HK-2 (cell line): ENCODE results near the gene GNL3L.
A peak's percentile ranks its signal among the peaks of the same experiment; 100 is the strongest.
"Not testable (repeated sequence)": the region's sequence is repeated elsewhere in the genome, so short reads cannot be mapped to it uniquely, and the experiment has no call there.

Experiments used
- DNase-seq: peaks from one replicate; pipeline ENCODE4 v3.0.0-alpha.2; 2018; ENCODE audit not compliant: unreplicated experiment

GNL3L gene, protein sequence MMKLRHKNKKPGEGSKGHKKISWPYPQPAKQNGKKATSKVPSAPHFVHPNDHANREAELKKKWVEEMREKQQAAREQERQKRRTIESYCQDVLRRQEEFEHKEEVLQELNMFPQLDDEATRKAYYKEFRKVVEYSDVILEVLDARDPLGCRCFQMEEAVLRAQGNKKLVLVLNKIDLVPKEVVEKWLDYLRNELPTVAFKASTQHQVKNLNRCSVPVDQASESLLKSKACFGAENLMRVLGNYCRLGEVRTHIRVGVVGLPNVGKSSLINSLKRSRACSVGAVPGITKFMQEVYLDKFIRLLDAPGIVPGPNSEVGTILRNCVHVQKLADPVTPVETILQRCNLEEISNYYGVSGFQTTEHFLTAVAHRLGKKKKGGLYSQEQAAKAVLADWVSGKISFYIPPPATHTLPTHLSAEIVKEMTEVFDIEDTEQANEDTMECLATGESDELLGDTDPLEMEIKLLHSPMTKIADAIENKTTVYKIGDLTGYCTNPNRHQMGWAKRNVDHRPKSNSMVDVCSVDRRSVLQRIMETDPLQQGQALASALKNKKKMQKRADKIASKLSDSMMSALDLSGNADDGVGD

DNA sequence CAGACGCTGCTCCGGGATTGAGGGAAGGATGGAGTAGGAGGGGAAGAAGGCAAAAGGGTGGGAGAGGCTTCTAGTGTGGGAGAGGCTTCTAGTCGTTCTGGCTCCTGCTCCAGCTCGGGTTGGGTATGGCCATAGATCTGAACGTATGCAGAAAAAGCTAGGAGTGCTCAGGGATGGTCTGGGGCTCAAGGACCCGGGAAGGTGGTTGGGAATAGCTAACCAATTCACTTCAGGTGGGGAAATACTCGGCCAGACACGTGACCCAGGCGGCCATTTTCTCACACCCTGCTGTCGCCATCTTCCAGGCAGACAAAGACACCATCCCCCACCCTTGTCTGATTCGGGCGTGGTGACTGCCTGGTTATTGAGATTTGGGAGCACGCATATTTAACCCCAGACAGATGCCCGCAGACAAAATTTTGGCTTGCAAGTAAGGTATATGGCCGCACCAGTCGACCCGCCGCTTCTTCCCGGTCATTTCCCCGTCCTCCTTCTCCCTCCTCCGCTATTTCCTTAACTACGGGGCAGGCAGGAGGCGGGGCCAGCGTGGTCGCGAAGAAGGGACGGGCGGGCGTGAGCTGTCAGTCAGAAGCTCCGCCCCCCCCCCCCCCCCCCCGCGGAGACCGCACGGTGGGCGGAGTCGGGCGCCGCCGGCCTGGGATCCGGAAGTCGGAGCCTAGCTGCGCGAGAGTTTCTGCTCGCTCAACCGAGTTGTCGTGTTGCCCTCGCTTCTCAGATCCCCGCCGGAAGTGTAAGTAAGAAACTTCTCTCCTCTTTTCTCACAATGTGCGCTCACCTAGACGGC is at the start of gene GNL3L:
Gene GNL3L, plus strand, starts transcription at position 668 of the 805 bp plus-strand sequence. CDS start 2,348 bp downstream, outside the sequence.
- peak; percentile 94 for DNase-seq

DNA sequence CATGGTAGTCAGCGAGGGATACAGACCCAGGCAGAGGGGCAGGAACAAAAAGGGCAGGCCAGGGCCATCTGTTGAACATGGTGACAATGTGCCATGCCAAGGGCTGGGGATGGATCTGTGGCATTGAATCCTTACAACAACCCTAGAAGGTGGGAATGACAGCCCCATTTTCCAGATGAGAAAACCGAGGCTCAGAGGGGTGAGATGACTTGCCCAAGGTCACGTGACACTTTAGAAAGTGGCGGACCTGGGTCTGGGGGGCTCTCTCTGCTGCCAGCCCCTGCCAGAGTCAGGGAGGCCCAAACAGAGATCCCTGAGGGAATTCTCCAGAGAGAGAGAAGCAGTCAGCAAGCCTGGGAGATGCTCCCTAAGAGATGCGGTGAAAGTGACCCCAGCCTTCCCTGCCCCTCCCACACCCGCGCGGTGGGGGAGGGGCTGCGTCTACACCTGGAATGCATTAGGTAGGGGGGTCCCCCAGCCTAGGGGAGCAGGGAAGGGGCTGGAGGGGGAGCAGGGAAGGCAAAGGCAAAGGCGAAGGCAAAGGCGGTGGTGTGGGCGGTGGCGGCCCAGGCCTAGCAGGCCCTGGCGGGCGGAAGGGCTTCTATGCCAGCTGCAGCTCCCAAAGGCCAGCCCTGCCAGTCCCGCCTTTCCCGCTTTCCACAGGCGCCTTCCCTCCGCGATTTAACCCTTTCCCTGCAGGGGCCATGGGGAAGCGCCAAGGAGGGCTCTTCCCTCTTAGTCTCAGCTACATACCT is 47.0 kb upstream of the GNL3L start:
- no peak for DNase-seq

DNA sequence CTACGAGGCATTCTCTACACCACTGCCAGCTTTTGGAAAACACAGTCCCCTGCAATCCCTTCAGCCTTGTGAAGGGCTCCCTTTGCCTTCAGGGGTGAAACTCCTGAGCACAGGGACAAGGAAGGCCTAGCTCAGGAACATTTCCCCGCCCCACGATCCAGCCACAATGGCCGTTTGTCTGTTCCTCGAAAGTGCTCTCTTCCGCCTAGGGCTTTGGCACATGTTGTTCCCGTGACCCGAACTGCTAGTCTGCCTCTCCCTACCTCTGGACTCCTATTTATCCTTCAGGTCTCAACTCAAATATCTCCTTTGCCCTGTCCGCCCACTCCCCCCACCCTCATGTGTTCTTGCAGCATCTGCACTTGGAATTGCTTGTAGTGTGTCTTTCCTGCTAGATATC is 46.1 kb upstream of the GNL3L start:
- no peak for DNase-seq

DNA sequence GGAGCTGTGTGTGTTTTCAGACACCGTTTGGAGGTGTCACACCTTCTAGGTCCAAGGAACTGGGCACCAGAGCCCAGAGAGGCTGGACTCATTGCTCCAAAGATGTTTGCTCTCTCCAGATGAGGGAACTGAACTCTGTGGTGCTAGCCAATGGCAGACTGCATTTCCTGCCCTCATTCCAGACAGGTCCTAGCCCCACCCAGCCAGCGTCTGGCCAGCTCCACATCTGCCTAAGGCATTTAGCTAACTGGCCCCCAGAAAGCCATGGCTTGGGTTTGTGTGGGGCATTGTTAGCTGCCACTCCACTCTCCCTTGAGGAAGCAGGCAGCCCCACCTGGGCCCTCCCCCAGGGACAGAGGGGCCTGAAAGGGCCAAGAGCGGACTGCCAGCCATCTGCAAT is 45.4 kb upstream of the GNL3L start:
- DNase-seq, result no peak

DNA sequence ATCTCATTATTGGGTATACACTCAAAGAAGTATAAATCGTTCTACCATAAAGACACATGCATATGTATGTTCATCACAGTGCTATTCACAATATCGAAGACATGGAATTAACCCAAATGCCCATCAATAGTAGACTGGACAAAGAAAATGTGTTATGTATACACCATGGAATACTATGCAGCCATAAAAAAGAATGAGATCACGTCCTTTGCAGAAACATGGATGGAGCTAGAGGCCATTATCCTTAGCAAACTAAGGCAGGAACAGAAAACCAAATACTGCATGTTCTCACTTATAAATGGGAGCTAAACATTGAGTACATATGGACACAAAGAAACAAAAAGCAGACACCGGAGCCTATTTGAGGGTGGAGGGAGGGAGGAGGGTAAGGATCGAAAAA is 40.2 kb upstream of the GNL3L start:
- DNase-seq, result not testable (repeated sequence)

DNA sequence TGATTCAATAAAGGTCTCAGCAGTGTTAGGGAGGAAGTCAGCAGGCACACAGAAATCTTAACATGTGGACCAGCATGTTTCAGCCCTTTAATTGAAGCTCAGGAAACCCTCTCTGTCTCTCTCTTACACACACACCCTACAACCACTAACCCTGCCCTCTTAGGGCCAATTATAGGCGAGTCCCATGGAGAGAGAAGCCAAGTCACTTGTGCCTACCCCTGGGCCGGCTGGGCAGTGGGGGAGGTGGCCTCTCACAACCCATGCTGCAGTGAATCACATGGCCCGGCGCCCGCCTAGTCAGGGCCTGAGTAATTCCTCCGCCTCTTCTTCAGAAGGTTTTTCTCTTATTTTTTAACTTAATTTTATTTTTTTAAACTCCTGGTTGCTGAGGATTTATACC is 37.7 kb upstream of the GNL3L start:
- DNase-seq, result peak; percentile 63

DNA sequence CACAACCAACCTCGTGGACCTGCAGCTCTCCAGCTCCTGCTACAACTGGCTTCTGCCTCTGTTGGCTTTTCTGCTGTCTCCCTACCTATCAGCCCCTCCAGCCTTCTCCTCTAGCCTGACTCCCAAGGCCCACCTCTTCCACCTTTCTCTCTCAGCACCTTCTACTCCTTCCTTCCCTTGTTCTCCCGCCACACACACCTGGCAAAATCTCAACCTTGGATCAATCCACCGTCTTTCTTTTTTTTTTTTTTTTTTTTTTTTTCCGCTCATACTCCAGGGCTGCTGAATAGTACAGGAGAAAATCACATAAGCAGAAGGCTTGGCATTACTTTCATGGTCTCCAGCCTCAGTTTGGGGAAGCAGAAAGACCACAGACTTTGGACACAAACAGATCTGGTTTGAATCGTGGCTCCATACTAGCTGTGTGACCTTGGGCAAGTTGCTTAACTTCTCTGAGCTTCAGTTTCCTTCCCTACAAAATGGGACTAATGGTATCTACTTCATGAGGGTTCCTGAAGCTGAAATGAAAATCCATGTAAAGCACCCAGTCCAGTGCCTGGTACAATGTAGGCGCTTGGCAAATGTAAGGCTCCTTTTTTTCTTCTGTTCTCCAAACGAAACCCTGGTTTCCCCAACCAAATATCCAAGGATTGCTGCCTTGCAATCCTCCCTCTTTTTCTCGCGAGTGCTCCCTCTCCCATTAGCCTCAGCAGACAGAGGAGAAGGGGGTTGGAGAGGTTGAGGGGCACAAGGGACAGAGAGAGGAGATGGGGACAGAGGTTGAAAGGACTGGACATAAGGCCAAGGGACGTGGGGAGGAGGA is 35.6 kb upstream of the GNL3L start:
- DNase-seq, result no peak

DNA sequence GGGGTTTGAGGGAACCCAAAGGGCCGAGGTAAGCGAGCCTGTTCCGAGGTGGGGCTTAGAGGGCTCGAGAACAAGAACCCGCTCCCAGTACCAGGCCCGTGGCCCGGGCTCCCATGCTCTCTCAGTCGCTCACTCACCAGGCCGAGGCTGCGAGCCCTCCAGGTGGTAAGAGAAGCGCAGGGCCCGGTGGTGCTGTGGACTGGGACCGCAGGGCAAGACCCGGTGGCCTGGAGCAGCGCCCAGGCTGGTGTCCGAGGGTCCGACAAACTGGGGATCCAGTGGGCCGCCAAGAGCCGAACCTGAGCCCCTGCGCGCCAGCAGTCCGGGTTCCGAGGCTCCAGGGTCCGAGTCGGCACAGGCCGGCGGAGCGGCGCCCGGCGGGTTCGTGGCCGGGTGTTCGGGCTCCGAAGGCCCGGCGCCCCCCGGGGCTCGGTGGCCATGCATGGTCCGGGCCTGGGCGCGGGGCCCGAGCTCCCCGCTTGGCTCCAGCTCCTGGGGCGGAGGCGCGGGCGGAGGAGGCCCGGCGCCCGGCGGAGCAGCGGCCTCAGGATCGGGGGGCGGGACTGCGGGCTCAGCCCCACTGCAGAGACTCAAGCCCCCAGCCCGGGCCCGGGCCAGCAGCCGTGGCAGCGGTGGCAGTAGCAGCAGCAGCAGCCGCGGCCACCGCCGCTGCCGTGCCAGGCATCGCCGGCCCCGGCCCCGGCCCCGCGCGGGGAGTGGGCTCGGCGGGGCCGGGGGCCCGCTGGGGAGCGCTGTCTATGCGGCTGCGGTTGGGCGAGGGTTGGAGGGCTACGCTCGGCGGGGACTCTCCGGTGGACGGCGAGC is 34.8 kb upstream of the GNL3L start:
- peak; percentile 47 for DNase-seq

DNA sequence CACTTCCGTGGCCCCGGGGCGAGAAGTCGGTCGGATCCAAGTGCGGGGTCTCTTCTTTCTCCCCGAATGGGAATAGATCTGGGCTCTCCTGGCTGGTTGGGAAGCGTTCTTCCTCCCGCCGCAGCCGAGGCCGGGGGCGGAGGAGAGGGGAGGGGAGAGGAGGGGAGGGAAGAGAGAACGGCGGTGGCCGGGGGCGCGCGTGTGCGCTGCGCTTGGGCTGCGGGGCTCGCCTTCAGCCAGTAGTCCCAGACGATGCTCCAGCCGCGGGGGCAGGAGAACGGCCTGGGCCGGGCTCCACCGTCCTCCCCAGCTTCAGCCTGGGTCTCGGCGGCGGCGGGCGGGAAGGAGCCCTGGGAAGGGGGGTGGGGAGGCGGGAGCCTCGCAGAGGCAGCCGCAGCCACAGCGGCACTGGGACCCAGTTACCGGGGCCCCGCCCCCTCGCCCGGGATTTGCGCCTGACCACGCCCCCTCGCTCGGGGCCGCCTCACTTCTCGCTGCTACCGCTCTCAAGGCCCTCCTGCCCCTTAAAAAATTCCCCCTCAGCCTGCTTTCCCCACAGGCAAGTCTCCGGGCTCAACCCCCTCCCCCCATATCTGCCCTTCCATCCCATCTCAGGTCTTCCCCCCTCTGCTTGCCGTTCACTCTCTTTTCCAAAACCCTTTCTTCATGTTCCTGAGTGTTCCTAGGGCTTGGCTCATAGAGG is 34.1 kb upstream of the GNL3L start, which contains the start of gene FGD1:
Gene FGD1, minus strand, starts transcription at position 421 of the 703 bp plus-strand sequence. CDS start 802 bp downstream, outside the sequence.
- DNase-seq, result peak; percentile 65

DNA sequence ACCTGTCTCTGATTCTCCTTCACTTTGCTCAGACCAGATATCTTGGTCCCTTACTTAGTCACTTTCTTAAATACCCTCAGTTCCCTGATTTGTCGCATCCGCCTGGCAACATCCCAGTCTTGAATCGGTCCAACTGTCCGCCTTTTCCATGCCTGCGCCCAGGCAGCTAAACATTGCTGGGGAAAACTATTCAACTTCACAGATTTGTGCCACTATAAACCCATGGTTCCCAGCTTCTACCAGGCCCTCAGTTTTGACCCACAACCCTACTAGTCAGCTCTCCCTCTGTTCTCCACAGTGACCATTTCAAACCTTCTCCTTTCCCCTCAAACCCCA is 33.5 kb upstream of the GNL3L start:
- no peak for DNase-seq

DNA sequence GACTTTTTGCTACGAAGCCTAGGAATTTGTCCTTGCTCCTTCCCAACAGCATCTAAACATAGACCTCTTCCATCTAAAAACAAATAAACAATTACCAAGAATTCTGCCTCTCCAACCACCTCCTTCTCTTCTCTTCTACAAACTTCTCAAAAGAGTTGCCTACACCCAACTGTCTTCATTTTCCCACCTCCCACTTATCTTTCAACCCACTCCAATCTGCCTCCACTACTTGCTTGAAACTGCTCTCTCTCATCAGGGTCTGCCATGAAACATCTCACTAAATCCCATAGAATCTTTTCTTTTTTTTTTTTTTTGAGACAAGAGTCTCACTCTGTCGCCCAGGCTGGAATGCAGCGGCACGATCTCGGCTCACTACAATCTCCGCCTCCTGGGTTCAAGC is 33.1 kb upstream of the GNL3L start:
- no peak for DNase-seq

DNA sequence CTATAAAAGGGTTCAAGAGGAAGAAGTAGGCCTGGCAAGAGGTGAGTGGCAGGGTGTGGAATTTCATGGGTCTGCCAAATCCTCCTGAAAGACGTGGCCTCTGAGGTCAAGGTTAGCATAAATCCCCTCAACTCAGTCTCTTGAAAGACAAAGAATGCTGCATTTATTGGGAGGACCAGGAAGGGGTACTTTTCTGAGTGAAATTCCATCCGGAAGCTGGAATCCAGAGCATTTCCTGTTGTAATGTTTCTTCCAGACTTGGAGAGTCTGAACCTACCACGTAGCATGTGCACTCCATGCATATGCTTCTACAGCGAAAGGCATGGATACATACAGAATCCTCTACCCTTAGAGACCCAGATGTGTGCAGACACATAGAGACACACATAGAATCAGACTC is 20.6 kb upstream of the GNL3L start:
- DNase-seq, result no peak

DNA sequence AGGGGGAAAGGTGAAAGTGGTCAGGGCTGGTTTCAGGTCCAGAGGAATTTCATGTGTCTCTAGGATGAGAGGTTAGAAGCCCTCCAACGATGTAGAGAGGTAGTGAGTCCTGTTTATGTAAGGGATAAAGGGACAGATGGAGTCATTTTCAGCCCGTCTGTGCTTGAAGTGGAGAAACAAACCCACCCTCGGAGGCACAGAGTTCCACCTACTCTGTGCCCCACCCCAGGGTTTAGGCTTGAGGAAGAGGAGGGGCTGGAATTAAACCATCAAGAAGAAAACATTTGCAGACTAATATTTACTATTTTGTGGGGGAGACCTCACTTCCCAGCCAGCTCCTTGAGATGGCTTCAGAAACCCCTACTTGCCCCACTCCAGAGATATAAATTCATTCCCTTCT is 868 bp upstream of the GNL3L start:
- peak; percentile 6 for DNase-seq

DNA sequence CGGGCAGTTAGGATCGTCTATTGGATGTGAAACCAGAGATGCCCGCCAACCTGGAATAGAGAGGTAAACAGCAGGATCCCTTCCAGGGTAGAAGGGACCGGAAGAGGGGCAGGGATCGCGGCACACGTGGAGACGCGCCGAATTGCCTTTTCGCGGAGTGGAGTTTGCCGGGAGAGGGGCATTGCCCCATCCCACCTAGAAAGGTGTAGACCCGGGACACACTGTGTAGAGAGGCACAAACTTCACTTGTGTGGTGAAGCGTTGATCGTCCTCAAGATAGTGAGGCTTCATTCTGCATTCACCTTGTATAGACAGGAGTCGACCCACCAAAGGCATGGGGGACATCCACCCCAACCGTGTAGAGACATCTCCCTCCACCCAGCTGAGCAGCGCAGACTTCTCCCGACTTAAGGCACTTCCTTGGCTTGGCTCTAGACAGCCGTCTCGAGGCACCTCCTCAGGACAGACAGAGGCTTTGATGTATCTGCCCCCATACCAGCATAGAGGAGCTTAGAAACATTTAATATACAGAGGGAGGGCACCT is 410 bp downstream of the GNL3L start:
- DNase-seq, result peak; percentile 10

DNA sequence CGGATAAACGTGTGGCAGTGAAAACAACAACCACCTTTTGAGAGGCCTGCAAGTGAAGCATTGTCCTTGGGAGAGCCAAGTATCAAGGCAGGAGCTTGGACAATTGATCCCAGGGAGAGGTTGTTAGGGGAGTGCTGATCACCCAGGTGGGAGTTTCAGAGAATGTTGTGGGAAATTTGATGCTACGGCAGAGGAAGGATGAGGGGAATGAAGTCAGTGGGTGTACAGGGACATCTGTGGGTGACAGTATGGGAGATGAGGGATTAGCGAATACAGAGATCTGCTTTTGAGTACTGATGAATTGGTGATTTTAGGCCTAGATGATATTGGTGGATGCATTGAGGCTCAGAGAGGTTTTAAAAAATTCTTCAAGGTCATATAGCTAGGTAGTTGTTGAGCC is 4.3 kb downstream of the GNL3L start:
- DNase-seq, result no peak

DNA sequence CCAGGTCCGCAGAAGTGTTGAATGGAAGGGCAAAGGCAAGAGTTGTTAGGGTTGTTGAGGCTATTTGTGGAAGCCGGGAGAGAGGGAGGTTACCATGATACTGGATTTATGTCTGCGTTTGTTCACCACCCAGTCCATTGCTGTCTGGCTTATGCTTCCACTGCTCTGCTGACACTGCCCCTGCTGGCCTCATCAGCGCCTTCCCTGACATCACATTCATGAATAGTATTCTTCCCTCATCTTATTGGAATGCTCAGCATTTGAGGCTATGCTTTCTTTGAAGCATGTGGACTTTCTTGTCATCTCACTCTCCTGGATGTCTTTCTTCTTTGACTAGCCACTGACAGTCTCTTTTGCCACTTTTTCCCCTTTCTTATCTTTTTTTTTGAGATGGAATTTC is 10.3 kb downstream of the GNL3L start:
- no peak for DNase-seq

DNA sequence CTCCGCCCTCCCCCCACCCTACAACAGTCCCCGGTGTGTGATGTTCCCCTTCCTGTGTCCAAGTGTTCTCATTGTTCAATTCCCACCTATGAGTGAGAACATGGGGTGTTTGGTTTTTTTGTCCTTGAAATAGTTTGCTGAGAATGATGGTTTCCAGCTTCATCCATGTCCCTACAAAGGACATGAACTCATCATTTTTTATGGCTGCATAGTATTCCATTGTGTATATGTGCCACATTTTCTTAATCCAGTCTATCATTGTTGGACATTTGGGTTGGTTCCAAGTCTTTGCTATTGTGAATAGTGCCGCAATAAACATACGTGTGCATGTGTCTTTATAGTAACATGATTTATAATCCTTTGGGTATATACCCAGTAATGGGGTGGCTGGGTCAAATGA is 12.2 kb downstream of the GNL3L start:
- not testable (repeated sequence) for DNase-seq

DNA sequence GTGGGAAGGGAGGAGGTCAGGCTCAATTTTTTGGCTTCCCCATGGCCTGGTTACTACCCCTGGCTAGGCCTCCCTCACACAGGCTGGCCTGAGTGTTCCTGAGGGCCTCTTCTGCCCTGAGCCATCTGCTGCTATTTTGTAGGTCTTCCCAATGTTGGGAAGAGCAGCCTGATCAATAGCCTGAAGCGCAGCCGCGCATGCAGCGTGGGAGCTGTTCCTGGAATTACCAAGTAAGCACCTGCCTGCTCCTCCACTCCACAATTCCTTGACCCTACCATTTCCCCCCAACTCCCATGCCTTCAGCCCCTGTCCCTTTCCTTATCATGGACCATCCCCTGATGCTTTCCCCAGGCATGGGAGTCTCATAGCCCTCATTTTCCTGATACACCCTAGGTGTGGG is 20.8 kb downstream of the GNL3L start:
- no peak for DNase-seq

DNA sequence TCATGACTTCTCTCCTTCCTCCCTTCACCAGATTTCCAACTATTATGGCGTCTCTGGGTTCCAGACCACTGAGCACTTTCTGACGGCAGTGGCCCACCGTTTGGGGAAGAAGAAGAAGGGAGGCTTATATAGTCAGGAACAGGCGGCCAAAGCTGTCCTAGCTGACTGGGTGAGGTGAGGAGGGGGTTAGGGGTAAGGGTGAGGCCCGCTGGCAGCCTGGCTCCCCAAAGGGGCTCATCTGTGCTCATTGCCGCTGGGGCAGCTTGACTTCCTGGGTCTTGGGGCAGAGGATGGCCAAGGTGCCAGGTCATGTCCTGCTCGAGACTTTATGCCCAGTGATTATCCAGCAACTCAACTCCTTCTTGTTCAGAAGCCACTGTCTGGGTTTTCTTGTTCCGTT is 21.8 kb downstream of the GNL3L start:
- DNase-seq, result no peak
